Measurements from ENCODE around the gene GPR3.

The GPR3 gene

DNA sequence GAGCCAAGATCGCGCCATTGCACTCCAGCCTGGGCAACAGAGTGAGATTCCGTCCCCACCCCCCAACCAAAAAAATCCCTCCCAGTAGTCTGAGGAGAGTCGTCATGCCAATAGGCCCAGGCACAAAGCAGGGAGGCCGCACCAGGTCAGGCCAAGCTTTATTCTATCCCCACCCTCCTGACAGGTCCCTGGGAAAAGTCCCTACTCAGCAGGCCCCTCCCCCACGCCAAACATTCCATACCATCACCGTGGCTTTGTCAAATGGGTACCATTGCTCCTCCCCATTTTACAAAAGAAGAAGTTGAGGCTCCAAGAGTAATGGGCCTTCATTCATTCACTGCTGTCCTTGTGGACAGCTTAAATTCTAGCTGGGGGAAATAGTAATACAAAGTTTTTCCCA lies 5.3 kb downstream of the GPR3 start:
- H3K36me3 ChIP-seq: no peaks in the 10 kb centered on the region
- H3K4me1 ChIP-seq (ENCODE audit: control insufficient read depth in 1 of 2, insufficient read depth in 1 of 2, low read depth in 1 of 2, low read length in 1 of 2): peaks cover 1 to 5% of the 10 kb centered on the region in 2 experiments
- TF ChIP-seq, protein P1, sequence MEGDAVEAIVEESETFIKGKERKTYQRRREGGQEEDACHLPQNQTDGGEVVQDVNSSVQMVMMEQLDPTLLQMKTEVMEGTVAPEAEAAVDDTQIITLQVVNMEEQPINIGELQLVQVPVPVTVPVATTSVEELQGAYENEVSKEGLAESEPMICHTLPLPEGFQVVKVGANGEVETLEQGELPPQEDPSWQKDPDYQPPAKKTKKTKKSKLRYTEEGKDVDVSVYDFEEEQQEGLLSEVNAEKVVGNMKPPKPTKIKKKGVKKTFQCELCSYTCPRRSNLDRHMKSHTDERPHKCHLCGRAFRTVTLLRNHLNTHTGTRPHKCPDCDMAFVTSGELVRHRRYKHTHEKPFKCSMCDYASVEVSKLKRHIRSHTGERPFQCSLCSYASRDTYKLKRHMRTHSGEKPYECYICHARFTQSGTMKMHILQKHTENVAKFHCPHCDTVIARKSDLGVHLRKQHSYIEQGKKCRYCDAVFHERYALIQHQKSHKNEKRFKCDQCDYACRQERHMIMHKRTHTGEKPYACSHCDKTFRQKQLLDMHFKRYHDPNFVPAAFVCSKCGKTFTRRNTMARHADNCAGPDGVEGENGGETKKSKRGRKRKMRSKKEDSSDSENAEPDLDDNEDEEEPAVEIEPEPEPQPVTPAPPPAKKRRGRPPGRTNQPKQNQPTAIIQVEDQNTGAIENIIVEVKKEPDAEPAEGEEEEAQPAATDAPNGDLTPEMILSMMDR (IDR thresholded peaks at IDR 0.05): no peak
- peaks cover 19% of the 10 kb centered on the region for H3K27me3 ChIP-seq
- H3K9me3 ChIP-seq: no peaks in the 10 kb centered on the region
- no peak overlapping the region for H3K27ac ChIP-seq
- no peak overlapping the region for H3K4me3 ChIP-seq (ENCODE audit: low read depth in 1 of 2, low read length in 1 of 2)

DNA sequence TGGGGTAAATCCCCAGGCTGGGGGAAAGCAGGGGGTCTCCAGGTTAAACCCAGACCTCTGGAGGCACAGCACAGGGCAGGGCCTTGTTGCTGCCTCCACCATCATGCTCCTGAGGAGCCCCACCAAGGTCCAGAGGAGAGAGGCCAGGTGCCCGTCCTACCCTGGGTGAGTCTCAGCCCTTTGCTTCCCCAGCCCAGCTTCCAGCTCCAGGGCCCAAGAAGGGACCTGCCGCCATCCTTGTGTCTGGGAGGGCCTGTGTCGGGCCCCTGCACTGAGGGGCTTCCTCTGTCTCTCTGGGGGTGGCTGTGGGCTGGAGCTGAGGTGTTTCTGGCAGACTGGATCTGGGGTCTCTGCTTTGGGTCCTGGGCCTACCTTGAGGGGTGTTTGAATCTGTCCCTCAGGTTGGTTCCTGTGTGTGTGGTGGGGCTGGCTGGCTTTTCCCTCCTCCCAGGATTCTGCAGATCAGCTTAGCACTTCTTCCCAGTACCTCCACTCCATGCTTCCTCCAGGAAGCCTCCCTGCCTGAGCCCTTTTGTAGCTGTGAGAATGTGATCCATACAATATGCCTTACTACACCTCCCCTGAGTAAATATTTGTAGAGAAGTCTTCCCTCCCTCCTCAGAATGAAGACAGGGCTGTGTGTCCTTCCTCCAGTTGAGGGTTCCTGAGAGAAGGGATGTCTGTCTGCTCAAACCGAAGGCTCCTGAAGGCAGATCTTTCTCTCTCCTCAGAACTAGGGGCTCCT lies 6.2 kb downstream of the GPR3 start:
- H3K27ac ChIP-seq: no peak overlapping the region
- H3K9me3 ChIP-seq: no peaks in the 10 kb centered on the region
- no peak overlapping the region for H3K4me3 ChIP-seq (ENCODE audit: low read depth in 1 of 2, low read length in 1 of 2)
- H3K27me3 ChIP-seq: peaks cover 10% of the 10 kb centered on the region
- H3K36me3 ChIP-seq: peaks cover 4% of the 10 kb centered on the region
- TF ChIP-seq, protein P1 (IDR thresholded peaks at IDR 0.05): no peak
- H3K4me1 ChIP-seq (ENCODE audit: control insufficient read depth in 1 of 2, insufficient read depth in 1 of 2, low read depth in 1 of 2, low read length in 1 of 2): peaks cover 3 to 8% of the 10 kb centered on the region in 2 experiments

DNA sequence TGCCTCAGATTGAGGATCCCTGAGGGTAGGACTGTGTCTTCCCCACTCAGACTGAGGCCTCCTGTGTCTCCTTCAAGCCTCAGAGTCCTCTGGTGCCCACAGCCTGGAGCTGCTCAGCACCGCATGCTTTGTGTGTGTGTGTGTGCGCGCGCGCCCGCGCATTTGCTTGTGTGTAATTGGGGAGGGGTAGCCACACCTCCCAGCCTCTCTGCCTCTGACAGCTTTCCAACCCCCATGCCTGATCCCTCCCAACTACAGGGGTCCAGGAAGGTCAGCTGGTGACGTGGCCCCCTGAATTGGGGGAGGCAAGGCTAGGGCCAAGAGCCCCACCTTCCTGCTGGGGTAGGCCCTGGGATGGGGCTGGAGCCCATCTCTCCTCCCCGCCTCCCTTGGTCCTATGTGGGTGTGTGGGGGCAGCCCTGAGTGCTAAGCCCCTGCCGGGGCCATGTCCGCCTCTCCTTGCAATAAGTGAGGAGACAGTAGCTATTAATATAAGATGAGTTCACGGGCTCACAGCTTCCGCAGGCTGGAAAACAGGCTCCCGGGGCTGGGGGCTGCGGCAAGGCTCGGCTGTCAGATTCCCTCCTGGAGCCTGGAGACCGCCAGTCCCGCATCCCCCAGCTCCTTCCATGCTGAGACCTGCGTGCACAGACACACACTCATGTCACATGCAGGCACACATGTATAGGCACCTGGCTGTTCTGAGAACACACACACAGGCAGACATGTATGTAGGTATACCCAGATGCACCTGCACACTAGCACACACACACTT lies 7.0 kb downstream of the GPR3 start:
- TF ChIP-seq, protein P1 (IDR thresholded peaks at IDR 0.05): no peak
- Histone ChIP-seq H3K4me3 (ENCODE audit: low read depth in 1 of 2, low read length in 1 of 2) (no peak overlapping the region), H3K36me3 (peaks cover 13% of the 10 kb centered on the region), H3K9me3 (no peaks in the 10 kb centered on the region), H3K27me3 (peaks cover 5% of the 10 kb centered on the region), H3K4me1 (ENCODE audit: control insufficient read depth in 1 of 2, insufficient read depth in 1 of 2, low read depth in 1 of 2, low read length in 1 of 2) (peaks cover 6 to 13% of the 10 kb centered on the region in 2 experiments), H3K27ac (no peak overlapping the region)

DNA sequence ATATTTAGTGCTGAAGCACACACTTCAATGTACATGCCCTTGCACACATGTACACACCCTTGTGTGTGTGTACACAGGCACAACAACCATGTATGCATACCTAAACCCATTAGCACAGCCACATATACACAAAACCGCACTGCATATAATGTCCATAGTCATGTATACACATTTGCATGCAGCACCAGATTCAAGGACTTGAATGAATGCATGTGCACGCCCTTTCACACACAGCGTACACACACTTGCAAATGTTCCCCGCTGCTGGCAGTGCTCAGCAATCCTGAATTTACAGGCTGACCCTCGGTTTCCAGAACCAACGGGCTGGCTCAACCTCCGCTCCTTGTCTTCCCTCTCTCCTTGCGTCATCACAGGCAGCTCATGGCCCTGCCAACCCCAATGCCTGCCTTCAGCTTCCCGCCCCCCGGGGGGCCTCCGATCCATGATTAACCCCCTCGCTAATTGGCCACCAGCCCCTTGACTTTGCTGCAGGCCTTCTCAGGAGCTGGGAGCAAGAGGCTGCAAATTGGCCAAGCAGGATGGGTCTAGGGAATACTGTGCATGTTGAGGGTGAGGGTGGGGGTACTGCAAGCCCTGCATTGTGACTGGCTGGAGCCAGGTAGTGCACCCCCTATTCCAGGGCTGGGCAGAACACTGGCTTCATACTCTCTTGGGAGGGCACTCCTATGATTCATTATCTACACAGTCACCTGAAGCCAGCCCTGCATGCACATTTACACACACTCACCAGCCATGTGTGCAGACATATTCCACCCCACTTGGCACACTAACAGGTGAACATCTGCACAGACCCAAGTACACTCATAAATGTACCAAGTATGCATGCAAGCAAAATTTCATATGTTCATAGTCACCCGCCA lies 7.9 kb downstream of the GPR3 start:
- Histone ChIP-seq H3K4me3 (ENCODE audit: low read depth in 1 of 2, low read length in 1 of 2) (no peak overlapping the region), H3K4me1 (ENCODE audit: control insufficient read depth in 1 of 2, insufficient read depth in 1 of 2, low read depth in 1 of 2, low read length in 1 of 2) (peaks cover 6 to 13% of the 10 kb centered on the region in 2 experiments), H3K27me3 (no peaks in the 10 kb centered on the region), H3K9me3 (no peaks in the 10 kb centered on the region), H3K27ac (no peak overlapping the region), H3K36me3 (peaks cover 22% of the 10 kb centered on the region)
- TF ChIP-seq, protein P1 (IDR thresholded peaks at IDR 0.05): no peak

DNA sequence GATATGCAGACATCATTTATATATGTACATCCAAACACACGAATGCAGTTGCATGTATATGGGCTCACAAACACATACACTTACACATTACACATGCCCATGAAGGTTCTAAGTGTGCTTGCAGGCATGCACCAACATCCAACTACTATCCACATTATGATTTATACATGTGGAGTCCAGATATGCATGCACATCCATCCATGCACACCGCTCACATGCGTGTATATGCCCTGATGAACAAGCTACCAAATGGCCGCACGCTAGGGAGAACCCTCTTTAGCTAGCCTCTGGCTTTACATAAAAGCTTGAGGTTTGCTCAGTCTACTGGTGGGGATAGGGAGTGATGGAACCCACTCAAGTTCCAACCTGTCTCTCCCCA lies 8.5 kb downstream of the GPR3 start:
- Histone ChIP-seq H3K9me3 (no peaks in the 10 kb centered on the region), H3K36me3 (peaks cover 27% of the 10 kb centered on the region), H3K27me3 (no peaks in the 10 kb centered on the region), H3K4me1 (ENCODE audit: control insufficient read depth in 1 of 2, insufficient read depth in 1 of 2, low read depth in 1 of 2, low read length in 1 of 2) (peaks cover 6 to 13% of the 10 kb centered on the region in 2 experiments), H3K4me3 (ENCODE audit: low read depth in 1 of 2, low read length in 1 of 2) (no peak overlapping the region), H3K27ac (no peak overlapping the region)
- TF ChIP-seq, protein P1 (IDR thresholded peaks at IDR 0.05): no peak

All from neutrophil (primary cell).